GM03348 (cell line): ENCODE data around the gene COPG1.
"Not testable (repeated sequence)": the region's sequence is repeated elsewhere in the genome, so short reads cannot be mapped to it uniquely, and the experiment has no call there.

Source experiments
- DNase-seq: peaks from one replicate; pipeline ENCODE4 v3.0.0; 2012; ENCODE audit warnings: low spot score

Gene COPG1, protein sequence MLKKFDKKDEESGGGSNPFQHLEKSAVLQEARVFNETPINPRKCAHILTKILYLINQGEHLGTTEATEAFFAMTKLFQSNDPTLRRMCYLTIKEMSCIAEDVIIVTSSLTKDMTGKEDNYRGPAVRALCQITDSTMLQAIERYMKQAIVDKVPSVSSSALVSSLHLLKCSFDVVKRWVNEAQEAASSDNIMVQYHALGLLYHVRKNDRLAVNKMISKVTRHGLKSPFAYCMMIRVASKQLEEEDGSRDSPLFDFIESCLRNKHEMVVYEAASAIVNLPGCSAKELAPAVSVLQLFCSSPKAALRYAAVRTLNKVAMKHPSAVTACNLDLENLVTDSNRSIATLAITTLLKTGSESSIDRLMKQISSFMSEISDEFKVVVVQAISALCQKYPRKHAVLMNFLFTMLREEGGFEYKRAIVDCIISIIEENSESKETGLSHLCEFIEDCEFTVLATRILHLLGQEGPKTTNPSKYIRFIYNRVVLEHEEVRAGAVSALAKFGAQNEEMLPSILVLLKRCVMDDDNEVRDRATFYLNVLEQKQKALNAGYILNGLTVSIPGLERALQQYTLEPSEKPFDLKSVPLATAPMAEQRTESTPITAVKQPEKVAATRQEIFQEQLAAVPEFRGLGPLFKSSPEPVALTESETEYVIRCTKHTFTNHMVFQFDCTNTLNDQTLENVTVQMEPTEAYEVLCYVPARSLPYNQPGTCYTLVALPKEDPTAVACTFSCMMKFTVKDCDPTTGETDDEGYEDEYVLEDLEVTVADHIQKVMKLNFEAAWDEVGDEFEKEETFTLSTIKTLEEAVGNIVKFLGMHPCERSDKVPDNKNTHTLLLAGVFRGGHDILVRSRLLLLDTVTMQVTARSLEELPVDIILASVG

DNA sequence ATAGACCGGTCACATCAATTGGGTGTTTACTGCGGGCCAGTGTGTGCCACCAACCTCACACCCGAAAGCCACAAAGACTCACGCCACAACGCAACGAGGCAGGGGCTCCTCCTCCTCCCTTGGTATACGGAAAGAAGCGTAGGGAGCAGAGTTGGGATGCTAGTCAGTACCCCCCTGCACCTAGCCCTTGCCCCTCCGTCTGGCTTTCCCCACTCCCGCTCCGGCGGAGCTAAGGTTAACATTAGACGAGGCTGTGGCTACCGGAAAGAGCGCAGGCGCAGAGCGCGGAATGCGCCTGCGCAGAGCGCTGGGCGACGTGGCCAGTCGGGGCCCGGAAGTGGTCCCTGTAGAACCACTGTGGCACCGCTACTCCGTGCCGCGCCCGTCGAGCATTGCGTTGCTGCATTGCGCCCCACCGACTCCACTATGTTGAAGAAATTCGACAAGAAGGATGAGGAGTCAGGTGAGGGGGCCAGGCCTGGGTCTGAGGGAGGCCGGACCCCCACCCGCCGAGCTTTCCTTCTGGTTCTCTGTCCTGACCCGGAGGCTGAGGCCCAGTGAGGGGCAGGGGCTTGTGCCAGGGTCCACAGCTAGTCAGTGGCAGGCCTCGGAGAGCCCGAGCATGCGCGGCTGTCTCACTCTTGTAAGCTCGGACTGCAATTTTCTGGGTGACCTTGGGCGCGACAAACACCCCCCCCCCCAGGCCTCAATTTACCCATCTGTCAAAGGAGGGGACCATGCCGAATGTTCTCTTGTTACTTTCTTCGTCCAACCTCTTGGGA is at the start of gene COPG1:
Gene COPG1, plus strand, starts transcription at position 323 of the 782 bp plus-strand sequence. Its CDS starts 104 bp downstream, at position 427.
- DNase-seq = peak; percentile 98

DNA sequence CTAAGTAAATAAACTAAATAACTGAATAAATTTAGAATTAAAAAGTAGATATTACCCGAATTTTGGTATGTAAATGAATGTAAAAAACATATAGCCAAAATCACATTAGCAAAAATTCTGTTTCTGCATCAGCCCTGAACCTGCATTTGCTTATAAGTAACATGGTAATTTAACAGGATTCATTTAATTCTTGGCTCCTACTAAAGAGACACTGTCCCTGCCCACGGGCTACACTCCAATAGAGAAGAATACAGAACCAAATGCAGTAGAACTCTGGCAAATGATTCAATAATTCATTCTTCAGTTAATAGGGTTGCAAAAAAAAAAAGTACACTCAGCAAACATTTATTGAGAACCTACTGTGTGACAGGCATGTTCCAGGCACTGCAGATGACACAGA is 44.9 kb upstream of the COPG1 start:
- no peak for DNase-seq

DNA sequence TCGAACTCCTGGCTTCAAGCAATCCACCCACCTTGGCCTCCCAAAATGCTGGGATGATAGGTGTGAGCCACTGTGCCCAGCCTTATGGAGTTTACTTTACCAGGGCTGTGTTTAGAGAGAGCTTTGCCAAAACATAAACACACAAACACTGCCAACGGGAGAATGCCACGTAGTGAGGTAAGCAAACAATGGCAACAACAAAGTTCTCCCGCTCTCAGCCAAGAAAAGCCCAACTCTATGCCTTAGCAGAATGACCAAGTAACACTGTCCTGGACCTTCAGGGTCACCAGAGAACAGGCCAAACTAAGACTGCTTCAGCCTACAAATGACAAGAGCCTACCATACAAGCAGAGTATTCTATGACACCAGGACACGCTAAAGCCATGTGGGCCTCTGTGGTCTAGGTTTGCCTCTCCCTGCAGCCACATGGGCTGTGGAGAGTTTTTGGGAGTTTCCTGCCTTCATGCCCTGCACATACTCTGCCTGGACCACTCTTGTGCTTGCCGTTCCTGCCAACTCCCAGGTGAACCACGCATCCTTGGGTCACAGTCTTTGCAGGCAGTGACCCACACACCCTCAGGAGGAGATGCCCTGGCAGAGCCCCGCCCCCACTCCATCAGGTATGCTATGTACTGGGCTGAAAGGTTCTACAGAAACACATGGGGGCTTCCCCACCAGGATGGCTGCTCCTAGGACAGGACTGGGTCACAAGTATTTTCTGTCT is 44.1 kb upstream of the COPG1 start:
- DNase-seq = no peak

DNA sequence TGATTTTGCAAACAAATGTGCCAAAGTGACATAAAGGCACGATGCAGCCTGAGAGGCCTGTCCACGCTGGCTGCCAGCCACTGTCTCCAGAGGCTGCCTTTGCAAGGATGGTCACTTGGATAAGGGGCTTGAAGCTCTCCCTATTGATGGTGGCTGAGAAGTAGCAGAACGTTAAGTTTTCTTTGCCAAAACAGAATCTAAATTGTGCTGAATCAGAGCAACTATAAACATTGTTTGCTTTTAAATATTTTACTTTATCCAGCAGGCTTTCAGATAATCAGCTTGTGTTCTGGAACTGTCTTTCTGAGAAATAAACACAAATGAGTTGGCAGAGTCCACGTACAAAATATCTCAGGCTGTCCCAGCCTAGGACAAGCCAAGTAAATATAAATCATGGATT is 41.9 kb upstream of the COPG1 start:
- no peak for DNase-seq

DNA sequence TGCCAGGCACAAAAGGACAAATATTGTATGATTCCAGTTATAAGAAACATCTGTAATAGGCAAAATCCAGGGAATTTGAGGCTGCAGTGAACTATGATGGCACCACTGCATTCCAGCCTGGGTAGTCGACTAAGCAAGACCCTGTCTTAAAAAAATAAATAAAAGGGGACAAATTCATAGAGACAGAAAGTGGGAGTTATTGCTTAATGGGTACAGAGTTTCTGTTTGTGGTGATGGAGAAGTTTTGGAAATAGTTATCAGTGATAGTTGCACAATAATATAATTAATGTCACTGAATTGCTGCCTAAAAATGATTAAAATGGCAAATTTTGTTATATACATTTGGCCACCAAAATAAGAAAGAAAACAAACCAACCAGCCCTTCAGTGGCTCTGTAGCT is 38.1 kb upstream of the COPG1 start:
- no peak for DNase-seq

DNA sequence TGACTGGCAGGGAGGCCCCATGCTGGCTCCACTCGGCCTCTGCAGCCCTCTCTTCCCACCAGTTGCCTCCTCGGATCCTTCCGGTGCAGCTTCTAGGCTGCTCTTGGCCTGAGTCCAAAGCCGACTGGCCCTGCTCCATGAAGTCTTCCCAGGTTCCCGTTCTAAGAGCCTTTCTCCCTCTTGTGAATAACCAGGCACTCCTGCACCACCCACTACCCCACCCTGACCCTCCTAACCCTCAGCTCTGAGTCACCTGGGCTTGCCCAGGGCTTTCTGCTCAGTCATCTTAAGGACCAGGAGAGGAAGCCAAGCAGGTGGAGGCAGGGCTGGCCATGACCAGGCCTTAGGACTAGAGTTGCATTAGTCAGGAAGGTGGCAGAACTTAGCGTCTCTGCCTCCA is 37.6 kb upstream of the COPG1 start:
- peak; percentile 70 for DNase-seq

DNA sequence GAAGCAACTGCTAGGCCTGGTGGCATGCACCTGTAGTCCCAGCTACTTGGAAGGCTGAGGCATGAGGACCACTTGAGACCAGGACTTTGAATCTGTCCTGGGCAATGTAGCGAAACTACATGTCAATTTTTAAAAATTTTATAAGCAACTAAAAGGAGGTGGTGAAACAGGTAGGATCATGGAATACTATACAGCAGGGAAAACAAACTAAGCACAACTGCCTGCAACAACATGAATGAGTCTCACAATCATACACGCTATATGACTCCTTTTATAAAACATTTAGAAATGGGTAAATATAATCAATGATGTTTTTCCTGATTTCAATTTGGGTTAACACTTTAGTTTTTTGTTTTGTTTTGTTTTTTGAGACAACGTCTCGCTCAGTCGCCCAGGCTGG is 36.2 kb upstream of the COPG1 start:
- no peak for DNase-seq

DNA sequence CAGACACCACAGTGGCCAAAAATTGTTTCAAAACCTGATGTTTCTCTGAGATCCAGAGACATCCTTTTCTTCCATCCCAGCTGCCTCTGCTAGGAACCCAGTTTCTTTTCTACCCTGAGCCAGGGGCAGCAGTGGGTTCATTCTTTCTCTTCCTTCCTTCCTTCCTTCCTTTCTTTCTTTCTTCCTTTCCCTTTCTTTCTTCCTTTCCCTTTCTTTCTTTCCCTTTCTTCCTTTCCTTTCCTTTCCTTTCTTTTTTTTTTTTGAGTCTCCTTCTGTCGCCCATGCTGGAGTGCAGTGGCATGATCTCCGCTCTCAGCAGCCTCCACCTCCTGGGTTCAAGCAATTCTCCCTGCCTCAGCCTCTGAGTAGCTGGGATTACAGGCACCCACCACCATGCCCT is 30.7 kb upstream of the COPG1 start:
- DNase-seq = no peak

DNA sequence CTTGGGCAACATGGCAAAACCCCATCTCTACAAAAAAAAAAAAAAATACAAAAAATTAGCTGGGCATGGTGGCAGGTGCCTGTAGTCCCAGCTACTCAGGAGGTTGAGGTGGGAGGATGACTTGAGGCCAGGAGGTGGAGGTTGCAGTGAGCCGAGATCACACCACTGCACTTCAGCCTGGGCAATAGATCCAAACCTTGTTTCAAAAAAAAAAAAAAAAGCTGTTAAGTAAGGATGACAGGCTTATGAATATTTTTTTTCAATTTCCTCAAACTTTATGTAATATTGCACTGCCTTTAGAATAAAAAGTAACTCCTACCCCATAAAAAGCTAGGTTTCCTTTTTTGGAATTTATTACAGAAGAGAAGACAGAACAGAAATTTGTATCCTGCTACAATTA is 25.0 kb upstream of the COPG1 start:
- not testable (repeated sequence) for DNase-seq

DNA sequence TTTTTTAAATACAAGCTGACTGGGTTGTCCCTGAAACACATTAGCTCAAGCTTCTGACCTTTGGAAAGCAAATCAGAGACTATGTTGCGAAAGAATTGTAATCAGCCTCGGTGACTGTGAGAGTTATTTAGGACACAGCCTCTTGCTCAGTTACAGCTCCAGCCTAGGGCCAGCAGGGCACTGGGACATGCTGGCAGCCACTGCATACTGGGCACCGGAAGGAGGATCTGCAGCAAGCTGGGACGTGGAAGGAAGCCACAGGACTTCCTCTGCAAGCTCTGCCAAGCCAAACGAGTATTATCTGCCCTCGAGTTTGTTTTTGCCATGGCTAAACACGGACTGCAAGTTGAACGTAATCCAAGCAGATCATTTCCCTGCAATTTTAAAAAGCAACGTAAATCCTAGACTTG is 24.4 kb upstream of the COPG1 start:
- DNase-seq = peak; percentile 85

DNA sequence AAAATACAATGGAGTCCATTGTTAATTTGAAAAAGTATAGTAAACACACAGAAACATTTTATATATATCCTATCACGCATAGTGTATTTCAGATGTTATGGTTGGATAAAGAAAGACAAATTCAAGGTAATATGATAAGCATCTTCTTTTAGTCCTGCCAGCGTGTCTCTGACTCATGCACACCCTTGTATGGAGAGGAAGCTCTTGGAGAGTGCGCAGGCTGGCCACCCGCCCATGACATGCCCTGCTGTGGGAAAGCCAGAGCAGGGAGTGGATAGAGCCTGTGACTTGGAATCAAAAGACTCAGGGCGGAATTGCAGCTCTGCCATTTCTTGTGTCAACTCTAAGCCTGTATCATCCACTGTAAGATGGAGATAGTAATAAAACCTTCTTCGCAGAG is 23.0 kb upstream of the COPG1 start:
- DNase-seq = peak; percentile 91

DNA sequence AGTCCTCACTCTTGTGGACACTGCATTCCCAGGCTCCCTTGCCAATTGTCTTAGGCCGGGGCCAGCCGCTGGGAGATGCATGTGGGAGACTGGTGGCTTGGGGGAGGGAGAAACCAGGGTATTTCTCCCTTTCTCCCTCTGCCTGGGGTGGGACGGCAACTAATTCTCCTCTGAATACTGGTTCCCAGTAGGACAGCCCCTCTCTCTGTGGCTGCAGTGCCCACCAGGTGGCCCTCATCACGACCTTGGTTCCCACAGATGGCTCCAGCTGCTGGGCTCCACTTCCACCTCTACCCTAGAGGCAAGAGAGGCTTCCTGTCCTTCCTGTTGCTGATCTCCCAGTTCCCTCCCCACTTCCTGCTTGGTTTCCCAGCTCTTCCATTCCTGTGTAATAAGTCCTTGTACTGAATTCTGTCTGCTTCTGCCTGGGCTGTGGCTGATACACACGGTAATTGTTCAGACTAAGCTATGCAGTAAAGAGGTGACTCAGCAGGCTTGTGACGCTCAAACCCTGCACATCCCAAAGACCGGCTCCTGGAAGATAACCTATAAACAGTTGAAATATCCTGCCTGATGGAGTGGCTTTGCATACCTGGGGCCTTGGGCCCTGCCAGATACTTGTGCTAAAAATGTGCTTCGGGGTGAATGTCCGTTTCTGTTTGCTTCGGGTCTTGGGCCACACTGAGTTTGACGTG is 20.4 kb upstream of the COPG1 start:
- peak; percentile 55 for DNase-seq

DNA sequence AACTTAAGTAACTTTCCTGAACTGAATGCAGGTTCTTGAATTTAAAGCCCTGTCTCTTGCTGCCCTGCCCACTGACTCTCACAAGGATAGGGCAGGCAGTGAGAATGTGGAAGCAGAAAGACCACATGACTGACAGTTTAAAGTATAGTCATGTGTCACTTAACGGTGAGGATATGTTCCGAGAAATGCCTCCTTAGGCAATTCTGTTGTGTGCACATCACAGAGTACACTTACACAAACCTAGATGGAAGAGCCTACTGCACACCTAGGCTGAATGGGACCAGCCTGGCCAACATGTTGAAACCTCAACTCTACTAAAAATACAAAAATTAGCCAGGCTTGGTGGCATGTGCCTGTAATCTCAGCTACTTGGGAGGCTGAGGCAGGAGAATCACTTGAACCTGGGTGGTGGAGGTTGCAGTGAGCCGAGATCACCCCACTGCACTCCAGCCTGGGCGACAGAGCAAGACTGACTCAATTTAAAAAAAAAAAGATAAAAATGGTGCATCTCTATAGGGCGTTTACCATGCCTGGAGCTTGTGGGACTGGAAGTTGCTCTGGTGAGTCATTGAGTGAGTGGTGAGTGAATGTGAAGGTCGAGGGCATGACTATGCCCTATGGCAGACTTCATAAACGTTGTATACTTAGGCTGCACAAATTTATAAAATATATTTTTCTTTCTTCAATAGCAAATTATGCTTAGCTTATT is 18.9 kb upstream of the COPG1 start:
- peak; percentile 57 for DNase-seq

DNA sequence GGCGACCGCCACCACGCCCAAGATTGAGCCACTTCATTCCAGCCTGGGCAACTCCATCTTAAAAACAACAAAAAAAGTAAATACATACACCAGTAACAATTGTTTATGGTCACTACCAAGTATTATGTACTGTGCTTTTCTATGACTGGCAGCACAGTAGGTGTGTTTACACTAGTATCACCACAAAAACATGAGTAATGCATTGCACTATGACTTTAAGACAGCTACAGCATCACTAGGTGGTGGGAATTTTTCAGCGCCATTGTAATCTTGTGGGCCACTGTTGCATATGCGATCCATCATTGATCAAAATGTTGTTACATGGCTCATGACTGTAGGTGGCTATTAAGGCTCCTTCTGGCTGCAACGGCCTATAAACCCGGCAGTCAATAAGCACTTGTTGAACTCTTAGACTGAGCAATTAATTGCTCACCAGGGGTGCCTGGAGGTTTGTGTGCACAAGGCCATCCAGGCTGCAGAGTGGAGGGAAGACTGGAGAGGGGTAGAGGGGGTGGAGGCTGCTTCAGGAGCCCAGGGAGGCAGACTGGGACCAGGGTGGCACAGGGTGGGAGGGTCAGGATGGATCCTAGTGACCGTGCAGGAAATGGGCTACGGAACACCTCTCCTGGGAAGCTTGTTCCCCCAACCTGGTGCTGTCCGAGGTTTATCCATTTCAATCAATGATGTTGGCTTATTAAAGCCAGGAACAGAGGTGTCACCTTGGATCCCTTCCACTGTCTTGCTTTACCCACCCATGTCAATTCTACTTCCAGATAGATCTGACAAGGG is 17.9 kb upstream of the COPG1 start:
- DNase-seq = no peak

DNA sequence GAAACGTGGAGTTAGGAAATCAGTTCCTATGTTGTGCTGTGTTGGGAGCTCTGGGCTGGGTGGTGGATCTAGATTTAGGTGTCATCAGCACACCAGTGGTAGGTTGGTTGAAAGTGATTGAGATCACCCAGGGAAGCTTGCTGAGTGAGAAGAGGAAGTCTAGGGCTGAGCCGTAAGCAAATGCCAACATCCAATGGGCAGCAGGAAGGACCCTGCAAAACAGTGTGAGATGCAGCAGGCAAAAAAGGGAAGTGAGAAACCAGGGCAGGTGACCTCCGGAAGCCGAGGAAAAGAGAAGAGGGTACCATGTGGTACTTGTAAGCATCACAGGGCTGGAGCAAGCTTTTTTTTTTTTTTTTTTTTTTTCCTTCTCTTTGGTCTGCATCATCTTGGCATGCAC is 15.9 kb upstream of the COPG1 start:
- DNase-seq = no peak

DNA sequence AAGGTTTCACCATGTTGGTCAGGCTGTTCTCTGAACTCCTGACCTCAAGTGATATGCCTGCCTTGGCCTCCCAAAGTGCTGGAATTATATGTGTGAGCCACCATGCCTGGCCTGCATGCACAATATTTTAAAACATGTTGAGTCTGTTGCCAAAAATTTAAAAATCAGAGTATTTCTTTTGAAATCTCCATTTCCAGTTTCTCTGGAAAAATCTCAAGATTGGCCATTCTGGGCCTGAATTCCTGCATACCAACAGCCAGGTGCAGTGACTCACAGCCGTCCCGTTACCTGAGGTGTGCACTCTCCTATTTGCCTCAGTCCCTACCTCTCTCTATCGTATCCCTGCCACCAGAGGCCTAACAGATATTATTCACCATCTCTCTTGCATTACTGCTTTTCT is 15.0 kb upstream of the COPG1 start:
- no peak for DNase-seq

DNA sequence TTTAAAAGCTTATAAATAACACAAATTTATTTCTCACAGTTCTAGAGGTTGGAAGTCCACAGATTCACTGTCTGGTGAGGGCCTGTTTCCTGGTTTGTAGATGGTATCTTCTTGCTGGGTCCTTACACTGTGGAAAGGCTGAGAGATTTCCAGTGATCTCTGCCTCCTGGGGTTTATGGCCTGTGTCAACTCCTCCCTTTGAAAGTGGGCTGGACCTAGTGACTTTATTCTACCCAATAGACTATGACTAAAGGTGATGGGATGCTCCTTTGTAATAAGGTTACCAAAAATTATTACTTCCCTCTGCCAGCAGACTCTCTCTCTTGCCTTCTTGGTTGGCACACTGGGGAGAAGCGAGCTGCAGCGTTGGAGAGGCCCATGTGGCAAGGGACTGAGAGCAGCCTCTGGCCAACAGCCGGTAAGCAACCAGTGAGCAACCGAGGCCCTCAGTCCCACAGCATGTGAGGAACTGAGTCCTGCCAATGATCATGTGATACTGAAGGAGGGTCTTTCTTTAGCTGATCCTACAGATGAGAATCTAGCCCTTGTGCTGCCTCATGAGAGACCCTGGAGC is 14.0 kb upstream of the COPG1 start:
- no peak for DNase-seq

DNA sequence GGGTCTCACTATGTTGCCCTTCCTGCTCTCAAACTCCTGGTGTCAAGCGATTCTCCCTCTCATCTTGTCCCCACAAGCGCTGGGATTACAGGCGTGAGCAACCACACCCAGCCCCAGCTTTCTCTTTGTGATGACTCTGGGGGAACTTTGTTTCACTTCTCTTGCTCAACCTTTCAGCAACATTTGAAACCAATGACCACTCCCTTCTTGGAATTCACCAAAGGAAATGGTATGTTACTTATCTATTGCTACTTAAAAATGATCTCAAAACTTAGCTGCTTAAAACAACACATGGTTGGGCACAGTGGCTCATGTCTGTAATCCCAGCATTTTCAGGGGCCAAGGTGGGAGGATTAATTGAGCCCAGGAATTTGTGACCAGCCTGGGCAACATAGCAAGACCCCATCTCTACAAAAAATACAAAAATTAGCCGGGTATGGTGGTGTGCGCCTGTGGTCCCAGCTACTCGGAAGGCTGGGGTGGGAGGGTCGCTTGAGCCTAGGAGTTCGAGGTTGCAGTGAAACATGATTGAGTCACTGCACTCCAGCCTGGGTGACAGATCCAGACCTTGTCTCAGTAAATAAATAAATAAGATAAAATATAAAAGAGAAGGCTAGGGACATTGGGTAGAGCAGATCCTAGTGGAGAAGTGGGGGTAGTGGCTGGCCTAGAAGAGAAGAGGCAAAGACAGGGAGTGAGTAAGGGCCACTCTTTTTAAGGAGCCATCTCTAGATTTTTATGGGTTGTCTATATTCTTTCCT is 10.3 kb upstream of the COPG1 start:
- no peak for DNase-seq

DNA sequence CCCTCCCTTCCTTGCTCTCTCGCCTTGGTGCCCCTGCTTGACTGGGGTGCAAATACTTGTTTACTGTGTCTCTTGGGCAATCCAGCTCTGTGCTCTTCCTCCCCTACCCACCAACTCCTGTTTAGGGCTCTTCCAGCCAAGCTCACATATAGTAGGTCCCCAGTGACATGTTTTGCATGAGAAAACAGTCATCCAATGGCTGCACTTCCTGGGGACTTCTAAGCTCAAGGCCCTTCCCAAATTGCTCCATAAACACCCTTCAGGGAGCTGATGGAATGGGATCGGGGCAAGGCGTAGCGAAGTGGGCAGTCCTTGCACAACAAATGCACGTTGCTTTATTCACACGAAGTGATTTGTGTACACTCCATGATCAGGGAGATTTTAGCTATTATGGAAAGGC is 9.4 kb upstream of the COPG1 start:
- no peak for DNase-seq
